Neutrophil (primary cell): ENCODE data around the gene CLRN3.
A peak's percentile ranks its signal among the peaks of the same experiment; 100 is the strongest.

Source experiments
- H3K27ac ChIP-seq: fragments of 200-600 bp; sonication (generic); 2 replicates; pipeline ENCODE4 v1.5.1; 2016; ENCODE audit warnings: mild to moderate bottlenecking, moderate library complexity
- H3K27me3 ChIP-seq: fragments of 200-600 bp; sonication (generic); 2 replicates; pipeline ENCODE4 v1.6.0; 2016; ENCODE audit warnings: mild to moderate bottlenecking
- H3K36me3 ChIP-seq: fragments of 200-600 bp; sonication (generic); 2 replicates; pipeline ENCODE4 v1.5.1; 2017
- H3K4me1 ChIP-seq, 2 experiments: fragments of 200-600 bp in 1 of 2; sonication (generic) in 1 of 2; 1 replicate in 1 of 2; 2 replicates in 1 of 2; pipeline versions ENCODE4 v1.5.1 to v1.6.1; 2013 to 2016; ENCODE audit warnings: low read depth in 1 of 2, low read length in 1 of 2, mild to moderate bottlenecking in 1 of 2, moderate library complexity in 1 of 2; ENCODE audit not compliant: control insufficient read depth in 1 of 2, insufficient read depth in 1 of 2
- H3K4me3 ChIP-seq, 2 experiments: fragments of 200-600 bp in 1 of 2; sonication (generic) in 1 of 2; 1 replicate in 1 of 2; 2 replicates in 1 of 2; pipeline ENCODE4 v1.5.1; 2013 to 2016; ENCODE audit warnings: low read depth in 1 of 2, low read length in 1 of 2, mild to moderate bottlenecking in 1 of 2, moderate library complexity in 1 of 2
- H3K9me3 ChIP-seq: fragments of 200-600 bp; sonication (generic); 2 replicates; pipeline ENCODE4 v1.5.1; 2016
- CTCF ChIP-seq: fragments of 200-600 bp; sonication (generic); IDR thresholded peaks from 2 replicates; pipeline ENCODE4 v1.5.1; 2016; ENCODE audit warnings: antibody characterized with exemption

The CLRN3 gene

GRCh38 chr10:127853868-127854768 is 38.6 kb downstream of the CLRN3 start:
- no peak overlapping the region for H3K4me3 ChIP-seq
- H3K4me1 ChIP-seq, result peaks cover 0 to 4% of the 10 kb centered on the region in 2 experiments
- no peaks in the 10 kb centered on the region for H3K36me3 ChIP-seq
- TF ChIP-seq CTCF, result peak; percentile 65
- no peak overlapping the region for H3K27ac ChIP-seq
- H3K27me3 ChIP-seq, result peaks cover 14% of the 10 kb centered on the region
- H3K9me3 ChIP-seq, result no peaks in the 10 kb centered on the region

- Histone ChIP-seq H3K4me1 (peaks cover 0 to 4% of the 10 kb centered on the region in 2 experiments), H3K4me3 (no peak overlapping the region), H3K27me3 (peaks cover 14% of the 10 kb centered on the region), H3K36me3 (no peaks in the 10 kb centered on the region), H3K27ac (no peak overlapping the region), H3K9me3 (no peaks in the 10 kb centered on the region)
- no peak for TF ChIP-seq CTCF
Measured at GRCh38 chr10:127852456-127852855, 40.3 kb downstream of the CLRN3 start.

GRCh38 chr10:127851661-127852194 is 41.0 kb downstream of the CLRN3 start:
- Histone ChIP-seq H3K27me3 (peaks cover 14% of the 10 kb centered on the region), H3K4me1 (peaks cover 0 to 4% of the 10 kb centered on the region in 2 experiments), H3K36me3 (no peaks in the 10 kb centered on the region), H3K9me3 (no peaks in the 10 kb centered on the region), H3K4me3 (no peak overlapping the region), H3K27ac (no peak overlapping the region)
- TF ChIP-seq CTCF, result no peak

- no peak overlapping the region for H3K27ac ChIP-seq
- no peaks in the 10 kb centered on the region for H3K9me3 ChIP-seq
- H3K27me3 ChIP-seq, result peaks cover 20% of the 10 kb centered on the region
- H3K36me3 ChIP-seq, result no peaks in the 10 kb centered on the region
- TF ChIP-seq CTCF, result no peak
- no peak overlapping the region for H3K4me3 ChIP-seq
- peaks cover 0 to 4% of the 10 kb centered on the region in 2 experiments for H3K4me1 ChIP-seq
Measured at GRCh38 chr10:127850944-127851343, 41.8 kb downstream of the CLRN3 start.

DNA sequence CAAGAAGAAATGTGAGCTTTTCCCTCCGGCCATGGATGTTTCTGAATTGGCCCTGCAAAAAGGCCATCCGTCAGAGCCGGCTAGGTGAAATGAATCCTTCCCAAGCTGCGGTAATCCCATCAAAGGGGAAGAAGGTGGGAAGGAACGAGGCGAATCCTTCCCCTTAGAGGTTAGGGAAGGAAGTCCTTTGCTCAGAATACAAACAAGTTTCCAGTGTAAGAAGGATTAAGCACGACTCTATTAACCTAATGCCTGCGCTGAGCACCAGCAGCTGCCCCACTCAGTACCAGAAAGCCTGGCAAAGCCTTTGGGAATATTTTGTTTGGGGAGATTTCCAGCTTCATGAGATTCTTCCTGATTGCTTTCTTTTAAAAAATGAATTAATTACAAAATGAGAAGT is 42.8 kb downstream of the CLRN3 start:
- Histone ChIP-seq H3K4me3 (no peak overlapping the region), H3K27ac (no peak overlapping the region), H3K27me3 (peaks cover 21% of the 10 kb centered on the region), H3K36me3 (no peaks in the 10 kb centered on the region), H3K9me3 (no peaks in the 10 kb centered on the region), H3K4me1 (peaks cover 0 to 4% of the 10 kb centered on the region in 2 experiments)
- TF ChIP-seq CTCF, result no peak
